ENCODE measurements around the gene INSRR.

DNA sequence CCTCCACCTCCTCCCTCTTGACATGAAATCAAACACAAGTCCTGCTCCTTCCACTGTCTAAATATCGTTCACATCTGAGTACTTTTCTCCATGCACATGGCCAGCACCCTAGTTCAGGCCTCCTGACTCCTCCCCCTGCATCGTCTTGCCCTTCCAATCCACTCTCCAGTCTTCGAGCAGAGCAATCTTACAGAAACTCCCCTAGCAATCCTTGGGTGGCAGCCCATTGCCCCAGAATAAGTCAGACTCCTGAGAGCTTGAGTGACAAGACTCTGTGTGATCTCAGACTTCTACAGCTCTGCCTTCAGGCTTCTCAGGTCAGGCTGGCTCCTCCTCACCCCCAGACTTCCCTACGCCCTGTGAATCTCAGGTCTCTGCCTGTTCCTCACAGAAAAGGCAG, 47.7 kb downstream of the INSRR start:
- no peak for TF ChIP-seq CEBPB (IDR thresholded peaks at IDR 0.05)
- no peak for TF ChIP-seq YY1 (IDR thresholded peaks at IDR 0.05; ENCODE audit: low read depth)
- no peak for TF ChIP-seq EP300 (IDR thresholded peaks at IDR 0.05; ENCODE audit: borderline replicate concordance)
- no peak for TF ChIP-seq FOXM1 (IDR thresholded peaks at IDR 0.05; ENCODE audit: borderline replicate concordance, low read depth)
- TF ChIP-seq TAF1 (IDR thresholded peaks at IDR 0.05; ENCODE audit: low read depth) = no peak
- TF ChIP-seq NFIC (IDR thresholded peaks at IDR 0.05) = no peak
- no peak for TF ChIP-seq RAD21 (IDR thresholded peaks at IDR 0.05; ENCODE audit: low read depth)
- TF ChIP-seq TCF12 (IDR thresholded peaks at IDR 0.05; ENCODE audit: low read depth) = no peak
